CD4-positive, alpha-beta T cell (primary cell): Measurements from ENCODE around the gene ZNF774. TPM values are rescaled to one million over a fixed set of nuclear protein-coding genes. Genes with fewer than 3 reads are reported as not detected.
"Not testable (repeated sequence)": the region's sequence is repeated elsewhere in the genome, so short reads cannot be mapped to it uniquely, and the experiment has no call there.

Source experiments
- ATAC-seq: fragments of 200-7000 bp; cut with Tn5 transposase; one replicate; pipeline ENCODE4 v1.10.0; 2022; ENCODE audit warnings: mild to moderate bottlenecking; ENCODE audit not compliant: poor library complexity
- CTCF ChIA-PET: fragments of 350-600 bp; sonication (Branson Sonifier 250); formaldehyde crosslinking; loops from one replicate; lab custom pipeline; 2021; ENCODE audit warnings: antibody characterized with exemption, inconsistent platforms; lab: Charles Lee
- POLR2A ChIA-PET: fragments of 350-600 bp; sonication (Branson Sonifier 250); formaldehyde crosslinking; loops from one replicate; lab custom pipeline; 2021; ENCODE audit warnings: antibody characterized with exemption, inconsistent platforms; lab: Charles Lee
- DNase-seq, 14 experiments: peaks; one replicate each; pipeline ENCODE4 v3.0.0-alpha.2; 2013 to 2020; ENCODE audit warnings: mixed read lengths in 2 of 14
- H3K27ac ChIP-seq, 2 donors: one replicate each; pipeline versions ENCODE4 v1.5.1 to v1.7.0; 2013; ENCODE audit warnings: low read length in 2 of 2, low read depth in 1 of 2, mild to moderate bottlenecking in 1 of 2
- H3K27me3 ChIP-seq, 2 experiments: 1 replicate in 1 of 2; 2 replicates in 1 of 2; pipeline versions ENCODE4 v1.6.1 to v1.7.0; 2013; ENCODE audit warnings: low read length in 2 of 2, control low read depth in 1 of 2, mild to moderate bottlenecking in 1 of 2, moderate library complexity in 1 of 2; ENCODE audit not compliant: insufficient read depth in 2 of 2, control insufficient read depth in 1 of 2
- H3K36me3 ChIP-seq: one replicate; pipeline ENCODE4 v1.6.1; 2013; ENCODE audit warnings: low read length, control low read depth; ENCODE audit not compliant: insufficient read depth
- H3K4me1 ChIP-seq: one replicate; pipeline ENCODE4 v1.6.1; 2013; ENCODE audit warnings: low read length, control low read depth; ENCODE audit not compliant: insufficient read depth
- H3K4me3 ChIP-seq: one replicate; pipeline ENCODE4 v1.5.1; 2013; ENCODE audit warnings: mild to moderate bottlenecking, low read length, moderate library complexity
- H3K9me3 ChIP-seq, 2 experiments: 1 replicate in 1 of 2; 2 replicates in 1 of 2; pipeline versions ENCODE4 v1.6.1 to v1.7.0; 2013; ENCODE audit warnings: low read length in 2 of 2, mild to moderate bottlenecking in 2 of 2, control low read depth in 1 of 2, moderate library complexity in 1 of 2; ENCODE audit not compliant: control insufficient read depth in 1 of 2, insufficient read depth in 1 of 2
- H3K27ac Mint-ChIP-seq: one replicate; pipeline ENCODE4 v1.8.0; 2020; ENCODE audit warnings: mixed read lengths
- H3K27me3 Mint-ChIP-seq: one replicate; pipeline ENCODE4 v1.8.0; 2021; ENCODE audit warnings: mixed read lengths
- H3K36me3 Mint-ChIP-seq: one replicate; pipeline ENCODE4 v1.8.0; 2021; ENCODE audit warnings: low read depth, mixed read lengths
- H3K4me1 Mint-ChIP-seq: one replicate; pipeline ENCODE4 v1.8.0; 2021; ENCODE audit warnings: low read depth, mixed read lengths
- H3K4me3 Mint-ChIP-seq: one replicate; pipeline ENCODE4 v1.8.0; 2020; ENCODE audit warnings: mild to moderate bottlenecking, mixed read lengths
- H3K9me3 Mint-ChIP-seq: one replicate; pipeline ENCODE4 v1.8.0; 2020; ENCODE audit warnings: mixed read lengths
- CTCF ChIP-seq: fragments of 200-600 bp; IDR thresholded peaks from one replicate; pipeline ENCODE4 v1.8.0; 2022; ENCODE audit warnings: antibody characterized with exemption, mild to moderate bottlenecking
- intact Hi-C, 2 experiments: fragments of 100-400 bp; cut with DNase I in 1 of 2; cut with micrococcal nuclease in 1 of 2; formaldehyde crosslinking; loops; one replicate each; pipeline versions ENCODE4 v1.15.1 to v1.9.0; 2023 to 2025; cut with DNase I, micrococcal nuclease
- total RNA-seq, 174 experiments: library from RNA in 2 of 174; stranded (reverse) in 2 of 174; gene quantifications; one replicate each; pipeline ENCODE4 v1.2.3 and lab custom pipeline; 2021 to 2026

The ZNF774 gene
- total RNA-seq, 2 experiments from 2014 or later: 0.20 to 1.1 TPM

GRCh38 chr15:90344662-90345061 lies 7.4 kb upstream of the ZNF774 start:
- Mint-ChIP-seq H3K4me1 (peaks cover 19% of the 10 kb centered on the region), H3K27ac (no peak overlapping the region), H3K36me3 (no peaks in the 10 kb centered on the region), H3K4me3 (no peak overlapping the region), H3K27me3 (no peaks in the 10 kb centered on the region), H3K9me3 (no peaks in the 10 kb centered on the region)
- Histone ChIP-seq H3K36me3 (no peaks in the 10 kb centered on the region), H3K4me1 (peaks cover 12% of the 10 kb centered on the region), H3K27me3 (no peaks in the 10 kb centered on the region), H3K27ac (no peak overlapping the region), H3K4me3 (no peak overlapping the region), H3K9me3 (no peaks in the 10 kb centered on the region)
- no peak for TF ChIP-seq CTCF
- DNase-seq: no peak
- no peak for ATAC-seq
- ChIA-PET CTCF (interaction anchor here (0.7 kb wide), 1 partner anchor 158 kb away, joined by 3 read pairs; no protein-coding TSS in a partner anchor), POLR2A (no interaction called here)
- intact Hi-C loops: no loop called here

GRCh38 chr15:90345857-90346256 lies 6.2 kb upstream of the ZNF774 start:
- no peaks in the 10 kb centered on the region for H3K36me3 ChIP-seq
- ATAC-seq (no peak), DNase-seq (peak in 1 of 14 experiments; percentile 25)
- POLR2A ChIA-PET: no interaction called here
- Mint-ChIP-seq H3K4me1 (peaks cover 19% of the 10 kb centered on the region), H3K4me3 (no peak overlapping the region), H3K27me3 (no peaks in the 10 kb centered on the region), H3K27ac (no peak overlapping the region), H3K36me3 (no peaks in the 10 kb centered on the region), H3K9me3 (no peaks in the 10 kb centered on the region)
- no peak overlapping the region for H3K27ac ChIP-seq
- no peak for TF ChIP-seq CTCF
- H3K4me1 ChIP-seq: peaks cover 17% of the 10 kb centered on the region
- CTCF ChIA-PET: no interaction called here
- no peaks in the 10 kb centered on the region for H3K9me3 ChIP-seq
- no peak overlapping the region for H3K4me3 ChIP-seq
- intact Hi-C loops: no loop called here
- no peaks in the 10 kb centered on the region for H3K27me3 ChIP-seq

GRCh38 chr15:90347431-90348065 lies 4.5 kb upstream of the ZNF774 start:
- H3K9me3 ChIP-seq, ATAC-seq, POLR2A ChIA-PET, H3K36me3 ChIP-seq, H3K4me3 Mint-ChIP-seq, H3K27me3 ChIP-seq, H3K27ac ChIP-seq, H3K36me3 Mint-ChIP-seq, intact Hi-C loops, H3K9me3 Mint-ChIP-seq, DNase-seq, H3K4me3 ChIP-seq, H3K27me3 Mint-ChIP-seq, H3K27ac Mint-ChIP-seq: not testable (repeated sequence)
- H3K4me1 ChIP-seq: peaks cover 22% of the 10 kb centered on the region
- peaks cover 23% of the 10 kb centered on the region for H3K4me1 Mint-ChIP-seq
- CTCF ChIA-PET: interaction anchor here (1.0 kb wide), 1 partner anchor 15 kb away, joined by 3 read pairs; no protein-coding TSS in a partner anchor

DNA sequence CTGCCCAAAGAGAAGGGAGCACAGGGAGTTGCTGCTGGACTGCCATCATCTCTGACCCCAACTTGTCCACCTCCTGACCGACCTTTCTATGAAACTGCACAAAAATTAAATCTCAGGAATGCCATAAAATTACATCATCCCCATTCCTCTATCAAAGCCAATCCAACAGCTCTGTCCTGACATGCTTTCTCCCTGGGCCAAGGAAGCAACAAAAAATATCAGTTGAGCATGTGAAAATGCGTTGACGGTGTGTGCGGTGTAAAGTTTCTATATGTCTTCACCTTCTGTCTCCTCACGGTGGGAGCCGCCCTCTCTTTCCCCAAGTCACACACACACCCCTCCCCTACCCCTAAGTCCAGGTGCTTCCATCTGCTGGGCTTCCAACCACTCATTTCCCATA lies 3.6 kb upstream of the ZNF774 start:
- no peaks in the 10 kb centered on the region for H3K36me3 ChIP-seq
- POLR2A ChIA-PET: no interaction called here
- no peak overlapping the region for H3K4me3 ChIP-seq
- Mint-ChIP-seq H3K9me3 (no peaks in the 10 kb centered on the region), H3K27ac (no peak overlapping the region), H3K4me3 (no peak overlapping the region), H3K27me3 (no peaks in the 10 kb centered on the region), H3K4me1 (peaks cover 15% of the 10 kb centered on the region), H3K36me3 (no peaks in the 10 kb centered on the region)
- H3K27ac ChIP-seq: no peak overlapping the region
- intact Hi-C loops: no loop called here
- CTCF ChIA-PET: interaction anchor here (1.0 kb wide), 1 partner anchor 14 kb away, joined by 3 read pairs; no protein-coding TSS in a partner anchor
- peaks cover 21% of the 10 kb centered on the region for H3K4me1 ChIP-seq
- H3K9me3 ChIP-seq: no peaks in the 10 kb centered on the region
- TF ChIP-seq CTCF: no peak
- ATAC-seq: no peak
- DNase-seq: no peak
- no peaks in the 10 kb centered on the region for H3K27me3 ChIP-seq
